HEK293T (cell line): ENCODE measurements around the gene FBXO45.

Experiments used
- ARNT ChIP-seq: fragments of 450-650 bp; IDR thresholded peaks from 2 replicates; pipeline ENCODE4 v1.6.1; 2017; ENCODE audit warnings: mild to moderate bottlenecking
- BHLHE40 ChIP-seq: fragments of 450-650 bp; IDR thresholded peaks from 2 replicates; pipeline ENCODE4 v1.6.1; 2016; ENCODE audit warnings: mild to moderate bottlenecking, moderate library complexity, borderline replicate concordance
- CTBP1 ChIP-seq: fragments of 450-650 bp; IDR thresholded peaks from 2 replicates; pipeline ENCODE4 v1.6.1; 2016; ENCODE audit warnings: borderline replicate concordance
- ELF4 ChIP-seq: fragments of 450-650 bp; IDR thresholded peaks from 2 replicates; pipeline ENCODE4 v1.6.1; 2017; ENCODE audit warnings: antibody characterized with exemption
- FOXA1 ChIP-seq: fragments of 450-650 bp; IDR thresholded peaks from 2 replicates; pipeline ENCODE4 v1.6.1; 2016; ENCODE audit warnings: mild to moderate bottlenecking
- FOXK2 ChIP-seq: fragments of 450-650 bp; IDR thresholded peaks from 2 replicates; pipeline ENCODE4 v1.6.1; 2016; ENCODE audit warnings: mild to moderate bottlenecking
- FOXM1 ChIP-seq: fragments of 450-650 bp; IDR thresholded peaks from 2 replicates; pipeline ENCODE4 v1.6.1; 2017; ENCODE audit warnings: mild to moderate bottlenecking, borderline replicate concordance
- HDGF ChIP-seq: fragments of 450-650 bp; IDR thresholded peaks from 2 replicates; pipeline ENCODE4 v1.6.1; 2017; ENCODE audit warnings: antibody characterized with exemption, borderline replicate concordance
- L3MBTL2 ChIP-seq: fragments of 450-650 bp; conservative IDR thresholded peaks from 2 replicates; pipeline ENCODE4 v1.6.1; 2016; ENCODE audit warnings: mild to moderate bottlenecking
- NFRKB ChIP-seq: fragments of 450-650 bp; IDR thresholded peaks from 2 replicates; pipeline ENCODE4 v1.6.1; 2016; ENCODE audit warnings: mild to moderate bottlenecking, moderate library complexity
- PKNOX1 ChIP-seq: fragments of 450-650 bp; IDR thresholded peaks from 2 replicates; pipeline ENCODE4 v1.6.1; 2016
- SP1 ChIP-seq: fragments of 450-650 bp; IDR thresholded peaks from 2 replicates; pipeline ENCODE4 v1.6.1; 2017
- SUZ12 ChIP-seq: fragments of 450-650 bp; IDR thresholded peaks from 2 replicates; pipeline ENCODE4 v1.6.1; 2016; ENCODE audit warnings: mild to moderate bottlenecking
- TARDBP ChIP-seq: fragments of 450-650 bp; IDR thresholded peaks from 2 replicates; pipeline ENCODE4 v1.6.1; 2016

- TF ChIP-seq ELF4, result no peak
- no peak for TF ChIP-seq SP1
- no peak for TF ChIP-seq HDGF
- no peak for TF ChIP-seq CTBP1
- TF ChIP-seq SUZ12, result no peak
- TF ChIP-seq TARDBP, result no peak
- no peak for TF ChIP-seq FOXK2
- TF ChIP-seq FOXA1, result no peak
- no peak for TF ChIP-seq PKNOX1
- TF ChIP-seq L3MBTL2, result no peak
- TF ChIP-seq ARNT, result no peak
- TF ChIP-seq BHLHE40, result no peak
- TF ChIP-seq FOXM1, result no peak
- no peak for TF ChIP-seq NFRKB
These were observed 14.9 kb upstream of the FBXO45 start for GRCh38 chr3:196553551-196553950.
